H1 (cell line): ENCODE data around the gene MAP7. TPM values are rescaled to one million over a fixed set of nuclear protein-coding genes. Genes with fewer than 3 reads are reported as not detected.

Source experiments
- CTCF ChIA-PET: fragments of 300-600 bp; sonication (Branson Sonifier 250); formaldehyde crosslinking; loops from one replicate; lab custom pipeline; 2021; ENCODE audit not compliant: partially characterized antibody; lab: Charles Lee
- POLR2A ChIA-PET: fragments of 300-600 bp; sonication (Branson Sonifier 250); formaldehyde crosslinking; loops from one replicate; lab custom pipeline; 2021; ENCODE audit warnings: inconsistent platforms; ENCODE audit not compliant: partially characterized antibody; lab: Charles Lee
- DNase-seq, 2 experiments: peaks; one replicate each; pipeline versions ENCODE4 v3.0.0 to v3.0.0-alpha.2; 2010 to 2022; ENCODE audit warnings: low spot score in 2 of 2, low read depth in 1 of 2, mixed read lengths in 1 of 2
- FAIRE-seq: peaks from 2 replicates; lab custom pipeline; 2011; peaks lifted over from hg19 to GRCh38; lab: Jason Lieb, UNC
- H2AFZ ChIP-seq: 2 replicates; pipeline ENCODE4 v1.8.1; 2012; ENCODE audit warnings: low read length, inconsistent platforms
- H2AK5ac ChIP-seq: 2 replicates; pipeline ENCODE4 v1.6.1; 2013; ENCODE audit warnings: low read depth, low read length
- H2BK120ac ChIP-seq: replicated peaks from 2 replicates; pipeline ENCODE3; 2013; ENCODE audit warnings: low read depth, low read length, inconsistent platforms
- H2BK12ac ChIP-seq: 2 replicates; pipeline ENCODE4 v1.6.1; 2013; ENCODE audit warnings: low read depth, low read length
- H2BK15ac ChIP-seq: 2 replicates; pipeline ENCODE4 v1.6.1; 2013; ENCODE audit warnings: low read length
- H2BK20ac ChIP-seq: 2 replicates; pipeline ENCODE4 v1.6.1; 2013; ENCODE audit warnings: low read length
- H2BK5ac ChIP-seq: 2 replicates; pipeline ENCODE4 v1.6.1; 2013; ENCODE audit warnings: low read depth, low read length
- H3K14ac ChIP-seq: 2 replicates; pipeline ENCODE4 v1.6.1; 2013; ENCODE audit warnings: inconsistent platforms; ENCODE audit not compliant: insufficient read length
- H3K18ac ChIP-seq: 2 replicates; pipeline ENCODE4 v1.6.1; 2013; ENCODE audit warnings: low read length; ENCODE audit errors: extremely low read depth
- H3K23ac ChIP-seq: 2 replicates; pipeline ENCODE4 v1.6.1; 2013; ENCODE audit warnings: inconsistent platforms; ENCODE audit not compliant: insufficient read length
- H3K23me2 ChIP-seq: 2 replicates; pipeline ENCODE4 v1.6.1; 2013; ENCODE audit warnings: low read depth, low read length
- H3K27ac ChIP-seq: 2 replicates; pipeline ENCODE4 v1.6.1; 2011; ENCODE audit warnings: low read depth, low read length, inconsistent platforms
- H3K27me3 ChIP-seq, 4 experiments: replicated peaks in 1 of 4; 1 replicate in 1 of 4; 2 replicates in 3 of 4; pipeline versions ENCODE4 v1.6.1 to v1.8.1; 2011 to 2013; ENCODE audit warnings: low read length in 3 of 4, mild to moderate bottlenecking in 3 of 4, inconsistent platforms in 2 of 4, mixed read lengths in 2 of 4, moderate library complexity in 1 of 4; ENCODE audit not compliant: control insufficient read depth in 3 of 4, insufficient read depth in 3 of 4; ENCODE audit errors: extremely low read depth in 1 of 4
- H3K36me3 ChIP-seq, 4 experiments: 2 replicates each; pipeline versions ENCODE4 v1.6.1 to v1.8.1; 2011 to 2013; ENCODE audit warnings: mild to moderate bottlenecking in 4 of 4, low read length in 3 of 4, moderate library complexity in 2 of 4, control low read depth in 1 of 4, inconsistent platforms in 1 of 4; ENCODE audit not compliant: insufficient read depth in 4 of 4, control insufficient read depth in 2 of 4
- H3K4ac ChIP-seq: replicated peaks from 2 replicates; pipeline ENCODE3; 2013; ENCODE audit warnings: low read length, low read depth, mixed read lengths, inconsistent platforms; ENCODE audit not compliant: insufficient read length
- H3K4me1 ChIP-seq, 4 experiments: replicated peaks in 1 of 4; 1 replicate in 1 of 4; 2 replicates in 3 of 4; pipeline versions ENCODE4 v1.6.1 to v1.8.1; 2011 to 2013; ENCODE audit warnings: low read length in 3 of 4, inconsistent platforms in 2 of 4, mixed read lengths in 1 of 4; ENCODE audit not compliant: insufficient read depth in 4 of 4, control insufficient read depth in 3 of 4
- H3K4me2 ChIP-seq, 2 experiments: 2 replicates each; pipeline versions ENCODE4 v1.6.1 to v1.8.1; 2011 to 2013; ENCODE audit warnings: low read depth in 2 of 2, low read length in 2 of 2, control low read depth in 1 of 2, inconsistent platforms in 1 of 2, mild to moderate bottlenecking in 1 of 2; ENCODE audit not compliant: insufficient read depth in 1 of 2
- H3K4me3 ChIP-seq, 4 experiments: fragments of 200-600, 300-600 bp in 1 of 4; sonication (generic), shearing (Covaris generic), sonication (Bioruptor Twin) in 1 of 4; 2 replicates each; pipeline versions ENCODE4 v1.5.1 to v1.8.1; 2011 to 2016; ENCODE audit warnings: low read length in 4 of 4, low read depth in 3 of 4, control low read depth in 2 of 4, inconsistent platforms in 2 of 4, mild to moderate bottlenecking in 2 of 4, mixed read lengths in 1 of 4, moderate library complexity in 1 of 4; ENCODE audit not compliant: insufficient read depth in 2 of 4; ENCODE audit errors: extremely low read depth in 1 of 4
- H3K56ac ChIP-seq: replicated peaks from 2 replicates; pipeline ENCODE3; 2013; ENCODE audit warnings: low read depth, mild to moderate bottlenecking, mixed read lengths, low read length, inconsistent platforms; ENCODE audit not compliant: insufficient read length
- H3K79me1 ChIP-seq: 2 replicates; pipeline ENCODE4 v1.6.1; 2013; ENCODE audit warnings: low read depth, low read length, control low read depth
- H3K79me2 ChIP-seq, 2 experiments: 2 replicates each; pipeline versions ENCODE4 v1.6.1 to v1.8.1; 2012 to 2013; ENCODE audit warnings: low read length in 2 of 2, mild to moderate bottlenecking in 2 of 2, inconsistent platforms in 1 of 2; ENCODE audit not compliant: insufficient read depth in 2 of 2, control insufficient read depth in 1 of 2
- H3K9ac ChIP-seq, 4 experiments: replicated peaks in 1 of 4; 1 replicate in 1 of 4; 2 replicates in 3 of 4; pipeline versions ENCODE4 v1.6.1 to v1.8.1; 2011 to 2013; ENCODE audit warnings: low read depth in 3 of 4, low read length in 3 of 4, control low read depth in 2 of 4, mild to moderate bottlenecking in 2 of 4, moderate library complexity in 2 of 4, inconsistent platforms in 1 of 4; ENCODE audit errors: extremely low read depth in 1 of 4
- H3K9me3 ChIP-seq, 2 experiments: 2 replicates each; pipeline versions ENCODE4 v1.6.1 to v1.8.1; 2012 to 2013; ENCODE audit warnings: mild to moderate bottlenecking in 2 of 2, moderate library complexity in 2 of 2, control low read depth in 1 of 2, inconsistent platforms in 1 of 2, low read depth in 1 of 2, low read length in 1 of 2, mixed read lengths in 1 of 2; ENCODE audit not compliant: insufficient read depth in 2 of 2
- H4K20me1 ChIP-seq, 2 experiments: replicated peaks in 1 of 2; 2 replicates each; pipeline versions ENCODE3 to v1.8.1; 2011 to 2013; ENCODE audit warnings: inconsistent platforms in 2 of 2, low read length in 2 of 2, mild to moderate bottlenecking in 1 of 2; ENCODE audit not compliant: insufficient read depth in 2 of 2, control insufficient read depth in 1 of 2
- H4K5ac ChIP-seq: 2 replicates; pipeline ENCODE4 v1.6.1; 2013; ENCODE audit warnings: low read length, low read depth, mixed read lengths, inconsistent platforms; ENCODE audit not compliant: insufficient read length
- H4K8ac ChIP-seq: 2 replicates; pipeline ENCODE4 v1.8.0; 2013; ENCODE audit warnings: mild to moderate bottlenecking, moderate library complexity, low read length, inconsistent platforms; ENCODE audit not compliant: insufficient read depth; ENCODE audit errors: extremely low read depth
- H4K91ac ChIP-seq: replicated peaks from 2 replicates; pipeline ENCODE3; 2013; ENCODE audit warnings: low read length, mixed read lengths, inconsistent platforms; ENCODE audit not compliant: insufficient read length
- RAD21 ChIP-seq, 2 experiments: IDR thresholded peaks in 1 of 2; conservative IDR thresholded peaks in 1 of 2; 2 replicates each; pipeline ENCODE4 v1.6.1; 2011; ENCODE audit warnings: low read depth in 2 of 2, low read length in 2 of 2, improper control_type of control experiment in 1 of 2, inconsistent platforms in 1 of 2, mild to moderate bottlenecking in 1 of 2, moderate library complexity in 1 of 2
- SRF ChIP-seq: IDR thresholded peaks from 2 replicates; pipeline ENCODE4 v1.6.1; 2011; ENCODE audit warnings: mild to moderate bottlenecking, low read depth, low read length, moderate library complexity
- polyA plus RNA-seq, 7 experiments: library from polyadenylated mRNA; depleted of rRNA in 3 of 7; stranded (reverse) in 5 of 7; unstranded in 2 of 7; fragments of >200 nt in 5 of 7; fragments of 200-250 nt in 2 of 7; gene quantifications; 1 replicate in 5 of 7; 2 replicates in 1 of 7; 4 replicates in 1 of 7; pipeline versions ENCODE4 v1.2.1 to v1.2.3, GENCODE V29; 2011 to 2013; ENCODE audit warnings: missing spikeins in 2 of 7, mixed read lengths in 2 of 7
- total RNA-seq: library from RNA; stranded (reverse); fragmentation: NEBNext Ultra II Directional; extraction: Animal tissue kit (Norgen Biotek cat#: 25700); gene quantifications from 2 replicates; pipeline ENCODE4 v1.2.1, GENCODE V29; 2021

MAP7 gene
- total and polyA plus RNA-seq, 2 of the 8 experiments (the other 6 are each of a cell fraction or from before 2014, with no cell fraction given): 13.5 to 66.9 TPM

GRCh38 chr6:136378888-136379287 is 171.3 kb downstream of the MAP7 start:
- Histone ChIP-seq H2AK5ac (no peak overlapping the region), H2BK12ac (no peak overlapping the region), H2BK120ac (no peak overlapping the region), H3K23ac (no peak overlapping the region), H3K4ac (no peak overlapping the region), H4K91ac (no peak overlapping the region), H3K79me2 (no peaks in the 10 kb centered on the region), H3K79me1 (no peaks in the 10 kb centered on the region), H3K9ac (no peak overlapping the region), H4K20me1 (no peaks in the 10 kb centered on the region), H3K27me3 (no peaks in the 10 kb centered on the region), H3K4me3 (no peak overlapping the region), H3K9me3 (no peaks in the 10 kb centered on the region), H3K23me2 (no peaks in the 10 kb centered on the region; the same call in 1 of the 2 replicates), H3K56ac (no peak overlapping the region), H3K4me2 (no peak overlapping the region), H2BK15ac (no peak overlapping the region), H2AFZ (no peak overlapping the region), H2BK5ac (no peak overlapping the region), H4K8ac (no peak overlapping the region), H2BK20ac (no peak overlapping the region), H3K4me1 (no peaks in the 10 kb centered on the region), H3K27ac (no peak overlapping the region), H3K18ac (no peak overlapping the region), H3K36me3 (peaks cover 0 to 6% (median 1%) of the 10 kb centered on the region in 4 experiments; a peak in 1 of 8 replicates), H4K5ac (no peak overlapping the region), H3K14ac (no peak overlapping the region)
- FAIRE-seq (no peak), DNase-seq (no peak)
- ChIA-PET CTCF (interaction anchor here (0.7 to 1.3 kb wide), 5 partner anchors 14 to 182 kb away, joined by 3 to 6 read pairs (median 4); no protein-coding TSS in a partner anchor), POLR2A (no interaction called here)
- TF ChIP-seq SRF (no peak), RAD21 (IDR thresholded peaks at IDR 0.05 in 1 of 2, conservative IDR thresholded peaks at IDR 0.05 in 1 of 2; ENCODE audit: low read depth in 2 of 2, low read length in 2 of 2) (peak; percentile 16 to 17; a peak in 2 of 4 replicates)
